K562 (cell line): ENCODE measurements around the gene WFIKKN1. TPM values are rescaled to one million over a fixed set of nuclear protein-coding genes. Genes with fewer than 3 reads are reported as not detected.

Source experiments
- ELK3 ChIP-seq: fragments of 450-650 bp; formaldehyde crosslinking; IDR thresholded peaks from 2 replicates; pipeline ENCODE4 v1.4.0; 2020; ENCODE audit warnings: mild to moderate bottlenecking
- POLR2AphosphoS5 ChIP-seq: IDR thresholded peaks from 2 replicates; pipeline ENCODE4 v1.6.1; 2011; ENCODE audit warnings: mild to moderate bottlenecking, low read depth, low read length, moderate library complexity; ENCODE audit not compliant: control insufficient read depth, insufficient read depth
- RBBP5 ChIP-seq: fragments of 200-600 bp; sonication (generic); IDR thresholded peaks from 2 replicates; pipeline ENCODE4 v1.6.1; 2012; ENCODE audit warnings: borderline replicate concordance, mild to moderate bottlenecking, low read length, control low read depth, inconsistent platforms; ENCODE audit not compliant: insufficient read depth, poor library complexity, severe bottlenecking
- RFX1 ChIP-seq: fragments of 450-650 bp; IDR thresholded peaks from 2 replicates; pipeline ENCODE4 v1.6.1; 2016; ENCODE audit warnings: mild to moderate bottlenecking, moderate library complexity
- USF2 ChIP-seq: sonication (generic); formaldehyde crosslinking; IDR thresholded peaks from 2 replicates; pipeline ENCODE4 v1.5.0; 2020; ENCODE audit warnings: missing genetic modification reagents
- ZBTB2 ChIP-seq: fragments of 450-650 bp; IDR thresholded peaks from 2 replicates; pipeline ENCODE4 v1.6.1; 2016; ENCODE audit warnings: antibody characterized with exemption
- ZNF23 ChIP-seq: fragments of 250-450 bp; sonication (Bioruptor Pico); IDR thresholded peaks from 2 replicates; pipeline ENCODE4 v1.4.0; 2020; ENCODE audit warnings: mild to moderate bottlenecking
- polyA plus RNA-seq, 8 experiments: library from polyadenylated mRNA; depleted of rRNA in 4 of 8; stranded (reverse) in 5 of 8; unstranded in 3 of 8; fragments of >200 nt; fragmentation: Nextera tagmentation in 2 of 8; fragmentation: Illumina TruSeq in 1 of 8; extraction: Ambion mirVana in 2 of 8; extraction: Trizol in 1 of 8; gene quantifications; 2 replicates each; pipeline versions ENCODE4 v1.2.1 to v1.2.3, GENCODE V29; 2011 to 2014; ENCODE audit warnings: inconsistent platforms in 1 of 8, missing spikeins in 1 of 8
- total RNA-seq, 7 experiments: library from RNA; depleted of rRNA in 6 of 7; stranded (reverse); fragments of >200 nt in 6 of 7; fragmentation: Illumina TruSeq in 2 of 7; extraction: Trizol in 2 of 7; gene quantifications; 2 replicates each; pipeline versions ENCODE4 v1.2.1 to v1.2.3, GENCODE V29; 2011 to 2021; ENCODE audit warnings: low replicate concordance in 1 of 7

Gene WFIKKN1
- total and polyA plus RNA-seq, 9 of the 15 experiments (the other 6 are each of a cell fraction or from before 2014, with no cell fraction given) = 0.14 to 1.1 (median 0.50) TPM; not detected in 4

- no peak for TF ChIP-seq ZBTB2
- 0 out of 2 replicates have a peak, but pooled peaks have one; percentile 13 for TF ChIP-seq USF2 (CRISPR knock-in tag)
- TF ChIP-seq RBBP5 = peak; percentile 25
- TF ChIP-seq RFX1 = no peak
- TF ChIP-seq POLR2AphosphoS5 = no peak
- TF ChIP-seq ZNF23 (CRISPR knock-in tag) = no peak
- no peak for TF ChIP-seq ELK3 (CRISPR knock-in tag)
Observed at GRCh38 chr16:668519-669171, 37.9 kb downstream of the WFIKKN1 start (continued).
